ENCODE measurements around the gene HSP90AB1.

- TF ChIP-seq POLR2A (IDR thresholded peaks at IDR 0.05) (no peak), CTCF (IDR thresholded peaks at IDR 0.05) (no peak)
Observed at GRCh38 chr6:44238687-44239350, 8.1 kb upstream of the HSP90AB1 start.
